K562 (cell line): Measurements from ENCODE around the gene CCNL2. TPM values are rescaled to one million over a fixed set of nuclear protein-coding genes. Genes with fewer than 3 reads are reported as not detected.
A peak's percentile ranks its signal among the peaks of the same experiment; 100 is the strongest.

Experiments
- GABPB1 ChIP-seq: sonication (generic); formaldehyde crosslinking; IDR thresholded peaks from 2 replicates; pipeline ENCODE4 v1.8.0; 2022; ENCODE audit warnings: mild to moderate bottlenecking, missing genetic modification reagents
- HDAC6 ChIP-seq: IDR thresholded peaks from 2 replicates; pipeline ENCODE4 v1.6.1; 2012; ENCODE audit warnings: low read depth, mild to moderate bottlenecking, control low read depth, inconsistent platforms, low read length, moderate library complexity
- HNRNPL ChIP-seq: fragments of 200-400 bp; formaldehyde crosslinking; IDR thresholded peaks from 2 replicates; pipeline ENCODE4 v1.6.1; 2017; ENCODE audit warnings: low read depth, mild to moderate bottlenecking, low read length
- JUND ChIP-seq, 2 experiments: IDR thresholded peaks; 2 replicates in 1 of 2; 3 replicates in 1 of 2; pipeline ENCODE4 v1.6.1; 2011; ENCODE audit warnings: borderline replicate concordance in 2 of 2, low read depth in 2 of 2, low read length in 2 of 2, improper control_type of control experiment in 1 of 2, missing biosample characterization in 1 of 2, missing genetic modification characterization in 1 of 2, missing genetic modification reagents in 1 of 2
- NFIC ChIP-seq: fragments of 450-650 bp; IDR thresholded peaks from 2 replicates; pipeline ENCODE4 v1.6.1; 2017; ENCODE audit warnings: mild to moderate bottlenecking, inconsistent platforms
- YY1 ChIP-seq, 3 experiments: IDR thresholded peaks; 2 replicates each; pipeline ENCODE4 v1.6.1; 2011; ENCODE audit warnings: low read length in 2 of 3, mild to moderate bottlenecking in 2 of 3, moderate library complexity in 2 of 3, borderline replicate concordance in 1 of 3, control low read depth in 1 of 3, low read depth in 1 of 3; ENCODE audit not compliant: insufficient read depth in 3 of 3, insufficient replicate concordance in 2 of 3, control insufficient read depth in 1 of 3, insufficient read length in 1 of 3; ENCODE audit errors: extremely low read depth in 1 of 3
- ZNF212 ChIP-seq: fragments of 450-650 bp; formaldehyde crosslinking; IDR thresholded peaks from 2 replicates; pipeline ENCODE4 v1.4.0; 2020; ENCODE audit warnings: mild to moderate bottlenecking
- polyA plus RNA-seq, 8 experiments: library from polyadenylated mRNA; depleted of rRNA in 4 of 8; stranded (reverse) in 5 of 8; unstranded in 3 of 8; fragments of >200 nt; fragmentation: Nextera tagmentation in 2 of 8; fragmentation: Illumina TruSeq in 1 of 8; extraction: Ambion mirVana in 2 of 8; extraction: Trizol in 1 of 8; gene quantifications; 2 replicates each; pipeline versions ENCODE4 v1.2.1 to v1.2.3, GENCODE V29; 2011 to 2014; ENCODE audit warnings: inconsistent platforms in 1 of 8, missing spikeins in 1 of 8
- total RNA-seq, 7 experiments: library from RNA; depleted of rRNA in 6 of 7; stranded (reverse); fragments of >200 nt in 6 of 7; fragmentation: Illumina TruSeq in 2 of 7; extraction: Trizol in 2 of 7; gene quantifications; 2 replicates each; pipeline versions ENCODE4 v1.2.1 to v1.2.3, GENCODE V29; 2011 to 2021; ENCODE audit warnings: low replicate concordance in 1 of 7
- TF ChIP-seq, protein P1 (sequence below): conservative IDR thresholded peaks from 2 replicates; pipeline ENCODE4 v1.6.1; 2011; ENCODE audit warnings: low read depth, mild to moderate bottlenecking, low read length; ENCODE audit not compliant: control insufficient read depth
- TF ChIP-seq, protein P2 (sequence below): fragments of 450-650 bp; IDR thresholded peaks from 2 replicates; pipeline ENCODE4 v1.6.1; 2018; ENCODE audit not compliant: partially characterized antibody
- TF ChIP-seq, protein P3 (sequence below), 2 experiments: fragments of 150-350 bp in 1 of 2; IDR thresholded peaks; 2 replicates each; pipeline ENCODE4 v1.6.1; 2012 to 2016; ENCODE audit warnings: low read depth in 2 of 2, low read length in 2 of 2, mild to moderate bottlenecking in 1 of 2, moderate library complexity in 1 of 2
- TF ChIP-seq, protein P4 (sequence below): sonication (generic); formaldehyde crosslinking; IDR thresholded peaks from 2 replicates; pipeline ENCODE4 v1.8.1; 2023; ENCODE audit warnings: mild to moderate bottlenecking, missing genetic modification reagents
- TF ChIP-seq, protein P5 (sequence below): sonication (generic); formaldehyde crosslinking; IDR thresholded peaks from 2 replicates; pipeline ENCODE4 v1.8.0; 2023; ENCODE audit warnings: mild to moderate bottlenecking, missing genetic modification reagents

Gene CCNL2
- total and polyA plus RNA-seq, 9 of the 15 experiments (the other 6 are each of a cell fraction or from before 2014, with no cell fraction given) = 2.8 to 287 (median 94.5) TPM

DNA sequence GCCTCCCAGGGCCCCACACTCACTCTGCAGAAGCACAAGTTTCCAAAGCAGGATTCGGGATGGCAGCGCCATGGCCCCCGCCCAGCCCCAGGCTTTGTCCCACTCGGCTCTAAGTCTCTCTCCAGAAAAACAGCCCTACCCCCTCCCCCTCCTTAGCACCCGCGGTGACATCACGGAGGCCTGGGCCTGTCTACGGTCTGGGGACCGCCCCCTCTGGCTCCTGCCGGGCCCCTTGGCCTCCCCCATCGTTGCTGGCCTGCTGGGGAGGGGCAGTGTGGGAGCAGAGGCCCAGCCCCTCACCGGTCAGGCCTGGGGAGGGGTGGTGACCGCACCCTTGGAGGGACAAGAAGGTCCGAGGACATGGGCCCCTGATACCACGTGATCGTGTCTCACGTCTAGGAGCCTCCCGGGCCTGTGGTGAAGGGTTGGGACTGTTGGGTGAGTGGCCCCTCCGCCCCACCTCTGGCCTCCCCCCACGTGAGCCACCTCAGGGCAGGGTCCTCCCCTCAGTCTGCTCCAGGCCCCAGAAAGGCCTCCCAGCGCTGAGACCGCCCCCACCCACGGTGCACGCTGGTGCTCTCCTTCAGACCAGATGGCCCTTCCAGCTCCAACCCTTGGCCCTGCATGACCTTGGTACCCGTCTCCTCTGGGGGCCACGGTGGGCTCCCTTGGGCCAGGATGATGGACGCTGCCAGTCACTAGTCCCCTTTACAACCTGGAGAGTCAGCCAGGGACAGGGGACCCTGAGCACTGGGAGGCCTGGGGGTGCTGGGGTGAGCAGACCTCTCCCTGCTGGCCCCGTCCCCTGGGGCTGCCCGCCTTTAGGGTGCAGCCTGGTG is 40.5 kb downstream of the CCNL2 start, which contains the start of gene MXRA8 (continued):
- TF ChIP-seq, protein P1, sequence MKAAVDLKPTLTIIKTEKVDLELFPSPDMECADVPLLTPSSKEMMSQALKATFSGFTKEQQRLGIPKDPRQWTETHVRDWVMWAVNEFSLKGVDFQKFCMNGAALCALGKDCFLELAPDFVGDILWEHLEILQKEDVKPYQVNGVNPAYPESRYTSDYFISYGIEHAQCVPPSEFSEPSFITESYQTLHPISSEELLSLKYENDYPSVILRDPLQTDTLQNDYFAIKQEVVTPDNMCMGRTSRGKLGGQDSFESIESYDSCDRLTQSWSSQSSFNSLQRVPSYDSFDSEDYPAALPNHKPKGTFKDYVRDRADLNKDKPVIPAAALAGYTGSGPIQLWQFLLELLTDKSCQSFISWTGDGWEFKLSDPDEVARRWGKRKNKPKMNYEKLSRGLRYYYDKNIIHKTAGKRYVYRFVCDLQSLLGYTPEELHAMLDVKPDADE = 0 out of 2 replicates have a peak, but pooled peaks have one; percentile 50
- TF ChIP-seq HDAC6 (no peak), GABPB1 (no peak), YY1 (IDR thresholded peaks at IDR 0.05; ENCODE audit: borderline replicate concordance in 1 of 3, control insufficient read depth in 1 of 3, extremely low read depth in 1 of 3, insufficient read depth in 3 of 3, insufficient read length in 1 of 3, insufficient replicate concordance in 2 of 3, low read depth in 1 of 3, low read length in 2 of 3) (peak in 1 of 3 experiments; percentile 3), NFIC (peak; percentile 62; the same call in 1 of the 2 replicates), ZNF212 (CRISPR knock-in tag) (no peak), HNRNPL (no peak), JUND (IDR thresholded peaks at IDR 0.05; ENCODE audit: borderline replicate concordance, low read depth, low read length) (peak; percentile 76; the same call in 1 of the 2 replicates), JUND (tag; IDR thresholded peaks at IDR 0.05; ENCODE audit: borderline replicate concordance, low read depth, low read length) (peak; percentile 44; the same call in 1 of the 3 replicates)
- TF ChIP-seq, protein P2, sequence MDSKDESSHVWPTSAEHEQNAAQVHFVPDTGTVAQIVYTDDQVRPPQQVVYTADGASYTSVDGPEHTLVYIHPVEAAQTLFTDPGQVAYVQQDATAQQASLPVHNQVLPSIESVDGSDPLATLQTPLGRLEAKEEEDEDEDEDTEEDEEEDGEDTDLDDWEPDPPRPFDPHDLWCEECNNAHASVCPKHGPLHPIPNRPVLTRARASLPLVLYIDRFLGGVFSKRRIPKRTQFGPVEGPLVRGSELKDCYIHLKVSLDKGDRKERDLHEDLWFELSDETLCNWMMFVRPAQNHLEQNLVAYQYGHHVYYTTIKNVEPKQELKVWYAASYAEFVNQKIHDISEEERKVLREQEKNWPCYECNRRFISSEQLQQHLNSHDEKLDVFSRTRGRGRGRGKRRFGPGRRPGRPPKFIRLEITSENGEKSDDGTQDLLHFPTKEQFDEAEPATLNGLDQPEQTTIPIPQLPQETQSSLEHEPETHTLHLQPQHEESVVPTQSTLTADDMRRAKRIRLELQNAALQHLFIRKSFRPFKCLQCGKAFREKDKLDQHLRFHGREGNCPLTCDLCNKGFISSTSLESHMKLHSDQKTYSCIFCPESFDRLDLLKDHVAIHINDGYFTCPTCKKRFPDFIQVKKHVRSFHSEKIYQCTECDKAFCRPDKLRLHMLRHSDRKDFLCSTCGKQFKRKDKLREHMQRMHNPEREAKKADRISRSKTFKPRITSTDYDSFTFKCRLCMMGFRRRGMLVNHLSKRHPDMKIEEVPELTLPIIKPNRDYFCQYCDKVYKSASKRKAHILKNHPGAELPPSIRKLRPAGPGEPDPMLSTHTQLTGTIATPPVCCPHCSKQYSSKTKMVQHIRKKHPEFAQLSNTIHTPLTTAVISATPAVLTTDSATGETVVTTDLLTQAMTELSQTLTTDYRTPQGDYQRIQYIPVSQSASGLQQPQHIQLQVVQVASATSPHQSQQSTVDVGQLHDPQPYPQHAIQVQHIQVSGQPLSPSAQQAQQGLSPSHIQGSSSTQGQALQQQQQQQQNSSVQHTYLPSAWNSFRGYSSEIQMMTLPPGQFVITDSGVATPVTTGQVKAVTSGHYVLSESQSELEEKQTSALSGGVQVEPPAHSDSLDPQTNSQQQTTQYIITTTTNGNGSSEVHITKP = peak; percentile 54
- TF ChIP-seq, protein P3, sequence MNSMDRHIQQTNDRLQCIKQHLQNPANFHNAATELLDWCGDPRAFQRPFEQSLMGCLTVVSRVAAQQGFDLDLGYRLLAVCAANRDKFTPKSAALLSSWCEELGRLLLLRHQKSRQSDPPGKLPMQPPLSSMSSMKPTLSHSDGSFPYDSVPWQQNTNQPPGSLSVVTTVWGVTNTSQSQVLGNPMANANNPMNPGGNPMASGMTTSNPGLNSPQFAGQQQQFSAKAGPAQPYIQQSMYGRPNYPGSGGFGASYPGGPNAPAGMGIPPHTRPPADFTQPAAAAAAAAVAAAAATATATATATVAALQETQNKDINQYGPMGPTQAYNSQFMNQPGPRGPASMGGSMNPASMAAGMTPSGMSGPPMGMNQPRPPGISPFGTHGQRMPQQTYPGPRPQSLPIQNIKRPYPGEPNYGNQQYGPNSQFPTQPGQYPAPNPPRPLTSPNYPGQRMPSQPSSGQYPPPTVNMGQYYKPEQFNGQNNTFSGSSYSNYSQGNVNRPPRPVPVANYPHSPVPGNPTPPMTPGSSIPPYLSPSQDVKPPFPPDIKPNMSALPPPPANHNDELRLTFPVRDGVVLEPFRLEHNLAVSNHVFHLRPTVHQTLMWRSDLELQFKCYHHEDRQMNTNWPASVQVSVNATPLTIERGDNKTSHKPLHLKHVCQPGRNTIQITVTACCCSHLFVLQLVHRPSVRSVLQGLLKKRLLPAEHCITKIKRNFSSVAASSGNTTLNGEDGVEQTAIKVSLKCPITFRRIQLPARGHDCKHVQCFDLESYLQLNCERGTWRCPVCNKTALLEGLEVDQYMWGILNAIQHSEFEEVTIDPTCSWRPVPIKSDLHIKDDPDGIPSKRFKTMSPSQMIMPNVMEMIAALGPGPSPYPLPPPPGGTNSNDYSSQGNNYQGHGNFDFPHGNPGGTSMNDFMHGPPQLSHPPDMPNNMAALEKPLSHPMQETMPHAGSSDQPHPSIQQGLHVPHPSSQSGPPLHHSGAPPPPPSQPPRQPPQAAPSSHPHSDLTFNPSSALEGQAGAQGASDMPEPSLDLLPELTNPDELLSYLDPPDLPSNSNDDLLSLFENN (IDR thresholded peaks at IDR 0.05; ENCODE audit: low read depth in 2 of 2, low read length in 2 of 2) = 0 out of 4 replicates have a peak, but pooled peaks of 1 of the 2 experiments have one; percentile 27
- TF ChIP-seq, protein P4, sequence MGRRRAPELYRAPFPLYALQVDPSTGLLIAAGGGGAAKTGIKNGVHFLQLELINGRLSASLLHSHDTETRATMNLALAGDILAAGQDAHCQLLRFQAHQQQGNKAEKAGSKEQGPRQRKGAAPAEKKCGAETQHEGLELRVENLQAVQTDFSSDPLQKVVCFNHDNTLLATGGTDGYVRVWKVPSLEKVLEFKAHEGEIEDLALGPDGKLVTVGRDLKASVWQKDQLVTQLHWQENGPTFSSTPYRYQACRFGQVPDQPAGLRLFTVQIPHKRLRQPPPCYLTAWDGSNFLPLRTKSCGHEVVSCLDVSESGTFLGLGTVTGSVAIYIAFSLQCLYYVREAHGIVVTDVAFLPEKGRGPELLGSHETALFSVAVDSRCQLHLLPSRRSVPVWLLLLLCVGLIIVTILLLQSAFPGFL (CRISPR knock-in tag) = no peak
- TF ChIP-seq, protein P5, sequence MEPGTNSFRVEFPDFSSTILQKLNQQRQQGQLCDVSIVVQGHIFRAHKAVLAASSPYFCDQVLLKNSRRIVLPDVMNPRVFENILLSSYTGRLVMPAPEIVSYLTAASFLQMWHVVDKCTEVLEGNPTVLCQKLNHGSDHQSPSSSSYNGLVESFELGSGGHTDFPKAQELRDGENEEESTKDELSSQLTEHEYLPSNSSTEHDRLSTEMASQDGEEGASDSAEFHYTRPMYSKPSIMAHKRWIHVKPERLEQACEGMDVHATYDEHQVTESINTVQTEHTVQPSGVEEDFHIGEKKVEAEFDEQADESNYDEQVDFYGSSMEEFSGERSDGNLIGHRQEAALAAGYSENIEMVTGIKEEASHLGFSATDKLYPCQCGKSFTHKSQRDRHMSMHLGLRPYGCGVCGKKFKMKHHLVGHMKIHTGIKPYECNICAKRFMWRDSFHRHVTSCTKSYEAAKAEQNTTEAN (CRISPR knock-in tag) = no peak
